ENCODE measurements around the gene PIGS. TPM values are rescaled to one million over a fixed set of nuclear protein-coding genes. Genes with fewer than 3 reads are reported as not detected.

The PIGS gene
- total RNA-seq, 2 donors from 2014 or later: 68.7 to 131 TPM

DNA sequence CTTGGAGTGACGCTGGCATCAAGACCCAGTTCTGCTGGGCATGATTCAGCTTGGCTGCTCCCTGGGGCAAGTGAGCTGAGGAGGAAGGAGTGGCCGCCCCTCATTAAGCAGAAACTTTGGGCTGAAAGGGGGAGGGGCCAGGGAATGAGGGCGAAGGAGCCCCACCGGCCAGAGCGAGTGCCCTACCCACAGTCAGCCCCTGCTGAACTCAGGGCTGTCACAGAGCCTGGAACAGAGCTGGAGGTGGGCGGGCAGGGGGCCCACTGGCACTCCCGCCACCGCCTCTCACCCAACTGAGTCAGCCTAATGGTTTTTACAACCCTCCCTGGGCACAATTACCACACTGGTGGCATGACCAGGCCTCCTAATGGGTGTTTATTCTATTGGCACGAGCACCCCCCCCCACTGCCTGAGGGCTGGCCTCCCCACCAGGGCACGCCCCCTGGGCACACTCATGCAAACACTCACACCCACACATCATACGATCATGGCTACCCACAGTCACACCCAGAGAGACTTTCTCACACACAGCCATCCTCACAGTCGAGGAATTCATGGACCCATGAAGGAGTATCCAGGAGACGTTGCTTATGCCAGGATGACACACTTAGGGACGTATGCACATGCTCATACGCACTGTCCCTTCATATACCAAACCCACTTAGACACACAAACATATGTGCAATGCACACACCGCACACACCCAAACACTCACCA, 38.1 kb downstream of the PIGS start:
- Histone ChIP-seq H3K27me3 (replicated peaks; ENCODE audit: insufficient read depth) (no peaks in the 10 kb centered on the region), H3K4me3 (no peak overlapping the region), H3K9me3 (no peaks in the 10 kb centered on the region), H3K27ac (peak overlapping the region in 1 of 2 donors; percentile 13), H3K36me3 (no peaks in the 10 kb centered on the region), H3K4me1 (replicated peaks) (peaks cover 4% of the 10 kb centered on the region)
- intact Hi-C loops (cut with DNase I): no loop called here
- TF ChIP-seq CTCF (IDR thresholded peaks at IDR 0.05) (peak in 1 of 4 experiments; percentile 12), POLR2A (IDR thresholded peaks at IDR 0.05) (peak; percentile 33), POLR2AphosphoS5 (IDR thresholded peaks at IDR 0.05) (no peak)
- DNase-seq (ENCODE audit: low spot score): peak; percentile 39
- 56% methylated on average over 16 of the region's 16 CpGs for WGBS

DNA sequence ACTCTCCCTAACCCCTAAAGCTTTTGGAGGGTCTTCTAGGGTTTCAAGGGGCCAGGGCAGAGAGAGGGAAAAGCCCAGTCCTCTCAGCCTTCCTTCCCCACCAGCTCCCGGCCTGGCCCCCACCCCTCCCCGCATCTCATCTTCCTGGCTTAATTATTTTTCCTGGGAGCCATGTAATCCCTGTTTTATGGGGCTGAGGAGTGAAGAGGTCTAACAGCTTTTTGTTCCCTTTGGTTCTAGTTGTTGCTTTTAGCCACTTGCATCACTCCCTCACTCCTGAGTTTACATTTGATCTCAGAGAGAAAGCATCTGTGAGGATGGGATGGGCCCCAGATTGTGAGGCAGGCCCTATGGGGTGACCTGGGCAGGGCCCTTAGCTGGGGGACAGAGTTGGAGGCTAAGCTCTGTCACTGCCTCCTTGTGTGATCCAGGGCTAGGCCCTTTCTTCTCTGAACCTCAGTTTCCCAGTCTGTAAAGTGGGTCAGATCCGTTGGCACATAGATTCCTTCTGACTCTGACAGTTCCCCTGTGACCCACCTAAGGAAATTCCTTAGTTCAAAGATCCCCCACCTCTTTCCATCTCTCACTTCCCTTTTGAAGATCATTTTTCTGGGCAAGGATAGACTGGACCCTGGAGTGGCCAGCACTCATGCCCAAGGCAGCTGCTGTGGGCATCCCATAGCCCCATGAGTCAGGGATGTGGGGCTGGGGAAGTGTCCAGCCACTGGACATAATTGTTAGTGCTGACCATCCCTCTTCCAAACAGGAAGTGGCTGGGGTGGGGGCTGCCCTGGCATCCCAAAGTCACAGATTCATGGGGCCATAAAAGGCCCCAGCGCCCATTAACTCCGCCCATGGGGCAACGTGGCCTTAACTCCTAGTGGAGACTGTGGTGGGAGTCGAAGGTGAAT, 39.0 kb downstream of the PIGS start:
- TF ChIP-seq CTCF (IDR thresholded peaks at IDR 0.05) (no peak), POLR2AphosphoS5 (IDR thresholded peaks at IDR 0.05) (no peak), POLR2A (IDR thresholded peaks at IDR 0.05) (no peak)
- Histone ChIP-seq H3K27me3 (replicated peaks; ENCODE audit: insufficient read depth) (no peaks in the 10 kb centered on the region), H3K4me1 (replicated peaks) (peaks cover 9% of the 10 kb centered on the region), H3K27ac (peak overlapping the region in 1 of 2 donors; percentile 13), H3K9me3 (no peaks in the 10 kb centered on the region), H3K36me3 (no peaks in the 10 kb centered on the region), H3K4me3 (no peak overlapping the region)
- DNase-seq (ENCODE audit: low spot score): no peak
- intact Hi-C loops (cut with DNase I): no loop called here
- 66% methylated on average over 7 of the region's 7 CpGs for WGBS

- H3K27me3 ChIP-seq (replicated peaks; ENCODE audit: insufficient read depth): no peaks in the 10 kb centered on the region
- no peak for TF ChIP-seq POLR2A (IDR thresholded peaks at IDR 0.05)
- TF ChIP-seq POLR2AphosphoS5 (IDR thresholded peaks at IDR 0.05): no peak
- no peak for TF ChIP-seq CTCF (IDR thresholded peaks at IDR 0.05)
- no peak for DNase-seq (ENCODE audit: low spot score)
- 58% methylated on average over 7 of the region's 7 CpGs for WGBS
- no peak overlapping the region for H3K27ac ChIP-seq
- intact Hi-C loops (cut with DNase I): no loop called here
- H3K36me3 ChIP-seq: no peaks in the 10 kb centered on the region
- H3K4me3 ChIP-seq: no peak overlapping the region
- no peaks in the 10 kb centered on the region for H3K9me3 ChIP-seq
- H3K4me1 ChIP-seq (replicated peaks): peaks cover 20% of the 10 kb centered on the region
Observed at GRCh38 chr17:28530926-28531325, 40.4 kb downstream of the PIGS start.

DNA sequence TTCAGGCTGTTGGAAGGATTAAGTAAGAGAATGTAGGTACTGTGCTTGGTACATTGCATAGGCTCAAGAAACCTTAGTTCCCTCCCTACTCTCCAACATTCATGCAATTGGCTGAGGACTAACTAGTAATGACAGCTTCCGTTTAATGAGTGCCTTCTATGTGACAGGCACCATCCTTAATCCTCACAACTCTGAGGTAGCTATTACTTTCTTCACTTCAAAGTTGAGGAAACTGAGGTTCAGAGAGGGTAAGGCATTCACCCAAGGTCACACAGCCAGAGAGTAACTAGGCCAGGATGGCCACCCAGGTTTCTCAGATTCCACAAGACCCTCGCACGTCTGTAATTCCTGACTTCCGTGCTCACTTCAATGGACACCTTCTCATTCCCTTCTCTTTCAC, 41.1 kb downstream of the PIGS start:
- intact Hi-C loops (cut with DNase I): no loop called here
- Histone ChIP-seq H3K36me3 (no peaks in the 10 kb centered on the region), H3K27me3 (replicated peaks; ENCODE audit: insufficient read depth) (no peaks in the 10 kb centered on the region), H3K27ac (no peak overlapping the region), H3K4me1 (replicated peaks) (peaks cover 26% of the 10 kb centered on the region), H3K4me3 (no peak overlapping the region), H3K9me3 (no peaks in the 10 kb centered on the region)
- no peak for DNase-seq (ENCODE audit: low spot score)
- TF ChIP-seq CTCF (IDR thresholded peaks at IDR 0.05) (no peak), POLR2A (IDR thresholded peaks at IDR 0.05) (no peak), POLR2AphosphoS5 (IDR thresholded peaks at IDR 0.05) (no peak)
- 82% methylated on average over 4 of the region's 4 CpGs for WGBS
